HepG2 (cell line): ENCODE measurements around the gene RHBDF2. TPM values are rescaled to one million over a fixed set of nuclear protein-coding genes. Genes with fewer than 3 reads are reported as not detected.

Experiments
- ATM ChIP-seq: fragments of 450-650 bp; IDR thresholded peaks from 2 replicates; pipeline ENCODE4 v1.7.1; 2017; ENCODE audit warnings: mild to moderate bottlenecking, borderline replicate concordance
- BCL3 ChIP-seq: sonication (generic); formaldehyde crosslinking; IDR thresholded peaks from 2 replicates; pipeline ENCODE4 v1.5.1; 2020; ENCODE audit warnings: mild to moderate bottlenecking, missing genetic modification reagents, moderate library complexity
- CENPT ChIP-seq: sonication (generic); formaldehyde crosslinking; IDR thresholded peaks from 2 replicates; pipeline ENCODE4 v1.8.0; 2022; ENCODE audit warnings: low read depth, mild to moderate bottlenecking, moderate library complexity, missing genetic modification reagents
- ETS1 ChIP-seq: sonication (generic); formaldehyde crosslinking; IDR thresholded peaks from 2 replicates; pipeline ENCODE4 v1.4.0; 2020; ENCODE audit warnings: missing genetic modification reagents
- FLYWCH1 ChIP-seq: sonication (generic); formaldehyde crosslinking; IDR thresholded peaks from 2 replicates; pipeline ENCODE4 v1.8.1; 2023; ENCODE audit warnings: mild to moderate bottlenecking, missing genetic modification reagents
- HOXA3 ChIP-seq: sonication (generic); formaldehyde crosslinking; IDR thresholded peaks from 2 replicates; pipeline ENCODE4 v1.5.0; 2020; ENCODE audit warnings: missing genetic modification reagents
- LBX2 ChIP-seq: sonication (generic); formaldehyde crosslinking; IDR thresholded peaks from 2 replicates; pipeline ENCODE4 v1.5.0; 2020; ENCODE audit warnings: missing genetic modification reagents, mild to moderate bottlenecking, borderline replicate concordance
- MED13 ChIP-seq: sonication (generic); formaldehyde crosslinking; IDR thresholded peaks from 2 replicates; pipeline ENCODE4 v1.5.0; 2020; ENCODE audit warnings: missing genetic modification reagents
- NR2F6 ChIP-seq, 2 experiments: IDR thresholded peaks; 2 replicates each; pipeline ENCODE4 v1.6.1; 2016; ENCODE audit warnings: antibody characterized with exemption in 1 of 2, mild to moderate bottlenecking in 1 of 2
- PAF1 ChIP-seq: IDR thresholded peaks from 2 replicates; pipeline ENCODE4 v1.6.1; 2016; ENCODE audit warnings: missing genetic modification reagents, missing compliant biosample characterization
- RFX1 ChIP-seq: fragments of 450-650 bp; IDR thresholded peaks from 2 replicates; pipeline ENCODE4 v1.6.1; 2017
- SNAPC4 ChIP-seq: sonication (generic); formaldehyde crosslinking; IDR thresholded peaks from 2 replicates; pipeline ENCODE4 v1.4.0; 2020; ENCODE audit warnings: mild to moderate bottlenecking, missing genetic modification reagents
- TCF12 ChIP-seq, 2 experiments: fragments of 450-650 bp in 1 of 2; sonication (generic) in 1 of 2; formaldehyde crosslinking in 1 of 2; IDR thresholded peaks; 2 replicates each; pipeline versions ENCODE4 v1.6.1 to v1.8.0; 2017 to 2022; ENCODE audit warnings: antibody characterized with exemption in 1 of 2, mild to moderate bottlenecking in 1 of 2, missing genetic modification reagents in 1 of 2, moderate library complexity in 1 of 2
- ZBTB2 ChIP-seq: sonication (generic); formaldehyde crosslinking; IDR thresholded peaks from 2 replicates; pipeline ENCODE4 v1.8.0; 2022; ENCODE audit warnings: low read depth, missing genetic modification reagents
- ZNF225 ChIP-seq: sonication (generic); formaldehyde crosslinking; IDR thresholded peaks from 2 replicates; pipeline ENCODE4 v1.4.0; 2020; ENCODE audit warnings: mild to moderate bottlenecking, missing genetic modification reagents
- ZNF720 ChIP-seq: sonication (generic); formaldehyde crosslinking; IDR thresholded peaks from 2 replicates; pipeline ENCODE4 v1.4.0; 2020; ENCODE audit warnings: missing genetic modification reagents
- ZNF768 ChIP-seq: sonication (generic); formaldehyde crosslinking; IDR thresholded peaks from 2 replicates; pipeline ENCODE4 v1.4.0; 2020; ENCODE audit warnings: missing genetic modification reagents
- ZSCAN20 ChIP-seq: sonication (generic); formaldehyde crosslinking; IDR thresholded peaks from 2 replicates; pipeline ENCODE4 v1.4.0; 2020; ENCODE audit warnings: missing genetic modification reagents, mild to moderate bottlenecking, borderline replicate concordance
- polyA plus RNA-seq, 8 experiments: library from polyadenylated mRNA; depleted of rRNA in 3 of 8; stranded (reverse) in 7 of 8; unstranded in 1 of 8; fragments of >200 nt; fragmentation: Illumina TruSeq in 4 of 8; extraction: Trizol in 4 of 8; gene quantifications; 2 replicates each; pipeline versions ENCODE4 v1.2.1 to v1.2.3, GENCODE V29; 2011 to 2016; ENCODE audit warnings: low read depth in 4 of 8, missing spikeins in 1 of 8, mixed read lengths in 1 of 8; ENCODE audit not compliant: insufficient read depth in 1 of 8
- total RNA-seq, 5 experiments: library from RNA; depleted of rRNA; stranded (reverse); fragments of >200 nt; fragmentation: Illumina TruSeq; extraction: Trizol; gene quantifications; 2 replicates each; pipeline ENCODE4 v1.2.3, GENCODE V29; 2016; ENCODE audit warnings: low read depth in 1 of 5

The RHBDF2 gene
- total and polyA plus RNA-seq, 2 of the 13 experiments (the other 11 are each of a cell fraction or from before 2014, with no cell fraction given) = 7.8 to 24.2 TPM

- TF ChIP-seq ETS1 (CRISPR knock-in tag) (no peak), ZSCAN20 (CRISPR knock-in tag) (no peak), ATM (no peak), PAF1 (0 out of 2 replicates have a peak, but pooled peaks have one; percentile 39), CENPT (CRISPR knock-in tag) (no peak), ZBTB2 (no peak), ZNF720 (CRISPR knock-in tag) (no peak), NR2F6 (IDR thresholded peaks at IDR 0.05) (no peak), NR2F6 (CRISPR knock-in tag; IDR thresholded peaks at IDR 0.05) (no peak), FLYWCH1 (CRISPR knock-in tag) (no peak), TCF12 (IDR thresholded peaks at IDR 0.05) (no peak), TCF12 (CRISPR knock-in tag; IDR thresholded peaks at IDR 0.05) (no peak), BCL3 (CRISPR knock-in tag) (0 out of 2 replicates have a peak, but pooled peaks have one; percentile 23), LBX2 (no peak), HOXA3 (CRISPR knock-in tag) (0 out of 2 replicates have a peak, but pooled peaks have one; percentile 17), SNAPC4 (CRISPR knock-in tag) (no peak), MED13 (CRISPR knock-in tag) (no peak), RFX1 (no peak), ZNF768 (CRISPR knock-in tag) (0 out of 2 replicates have a peak, but pooled peaks have one; percentile 31), ZNF225 (no peak)
These were observed 31.9 kb downstream of the RHBDF2 start (continued) for GRCh38 chr17:76469076-76469990.
